Stimulated activated CD8-positive, alpha-beta memory T cell treated with anti-CD3 and anti-CD28 coated beads, Interleukin-4, amount 100 ng/mL, for 24 hours (primary cell): ENCODE results near the gene LINGO1.

Source experiments
- DNase-seq: peaks from one replicate; pipeline ENCODE4 v3.0.0-alpha.2; 2020; ENCODE audit warnings: low read depth

LINGO1 gene

DNA sequence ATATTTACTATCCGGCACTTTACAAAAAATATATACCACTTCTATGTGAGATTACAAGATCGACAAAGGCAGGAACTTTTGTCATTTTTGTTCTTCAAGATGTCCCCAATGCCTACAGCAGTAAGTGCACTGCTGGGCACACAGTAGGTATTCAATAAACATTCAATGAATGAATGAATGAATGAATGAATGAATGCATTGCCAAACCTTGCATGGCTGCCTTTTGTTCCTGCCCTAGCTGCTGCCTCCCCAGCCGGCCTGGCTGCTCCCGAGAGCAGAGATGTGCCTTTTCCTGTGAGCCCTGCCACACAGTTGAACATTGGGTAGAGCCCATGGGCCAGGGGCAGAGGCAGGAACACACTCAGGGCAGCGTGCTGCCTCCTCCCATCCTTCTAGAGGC lies 37.5 kb downstream of the LINGO1 start:
- DNase-seq = no peak

DNA sequence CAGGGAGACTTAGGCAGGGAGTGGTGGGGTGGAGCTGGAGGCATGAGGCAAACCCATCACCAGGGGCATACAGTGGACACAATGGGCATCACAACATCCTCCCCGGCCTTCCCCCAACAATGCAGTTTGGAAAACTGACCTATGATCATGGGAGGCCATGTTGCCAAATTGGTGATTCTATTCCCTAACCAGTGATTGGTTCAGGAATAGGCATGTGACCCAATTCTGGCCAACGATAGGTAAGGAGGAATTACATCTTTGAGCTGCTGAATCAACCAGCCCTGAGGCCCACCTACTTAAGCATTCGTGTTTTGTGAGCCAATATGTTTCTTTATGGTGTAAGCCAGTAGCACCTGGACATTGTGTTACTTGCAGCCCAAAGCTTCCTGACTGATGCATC lies 40.0 kb downstream of the LINGO1 start:
- no peak for DNase-seq

DNA sequence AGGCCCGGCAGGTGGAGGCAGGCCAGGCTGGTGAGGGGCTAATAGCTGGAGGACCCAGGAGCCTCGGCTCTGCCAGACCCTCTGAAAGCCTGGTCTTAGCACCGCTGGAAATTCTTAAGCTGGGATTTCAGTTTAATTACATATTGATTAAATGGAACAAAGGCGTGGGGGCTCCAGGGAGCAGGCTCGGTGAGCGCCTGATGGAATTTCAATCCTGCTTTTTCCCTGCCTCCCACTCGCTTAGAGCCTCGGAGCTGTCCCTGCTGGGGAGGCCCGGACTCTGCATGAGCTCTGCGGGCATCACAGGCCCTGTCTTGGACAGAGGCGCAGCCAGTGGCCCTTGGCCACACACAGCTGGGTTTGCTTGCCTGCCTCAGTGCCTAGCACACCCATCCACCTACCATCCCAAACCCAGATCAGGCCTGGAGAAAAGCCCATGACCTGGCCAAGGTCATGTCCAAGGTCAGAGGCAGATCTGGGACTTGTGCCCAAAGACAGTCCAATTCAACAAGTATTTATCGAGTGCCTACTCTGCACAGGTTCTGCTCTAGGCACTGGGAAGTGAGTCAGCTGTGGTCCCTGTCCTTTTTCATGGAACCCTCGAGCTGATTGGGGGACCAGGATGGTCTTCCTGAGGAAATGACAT lies 40.6 kb downstream of the LINGO1 start:
- no peak for DNase-seq

DNA sequence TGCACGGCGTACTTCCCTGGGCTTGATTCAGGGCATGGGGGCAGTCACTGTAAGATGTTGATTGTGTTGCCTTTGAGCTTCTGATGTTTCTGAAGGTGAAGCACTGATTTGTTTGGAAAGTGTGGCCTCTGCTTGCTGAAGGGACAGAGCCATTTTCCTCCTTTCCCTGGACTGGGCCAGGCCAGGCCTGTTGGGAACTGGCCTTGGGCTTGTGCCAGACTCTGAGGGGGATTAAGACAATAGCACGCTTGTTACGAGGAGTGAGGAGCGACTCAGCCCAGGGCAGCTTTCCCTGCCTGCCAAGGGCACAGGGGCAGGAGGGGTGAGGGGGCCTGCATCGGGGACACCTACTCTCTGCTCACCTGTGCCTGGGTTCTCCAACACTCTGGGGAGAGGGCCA lies 42.9 kb downstream of the LINGO1 start:
- DNase-seq = no peak

DNA sequence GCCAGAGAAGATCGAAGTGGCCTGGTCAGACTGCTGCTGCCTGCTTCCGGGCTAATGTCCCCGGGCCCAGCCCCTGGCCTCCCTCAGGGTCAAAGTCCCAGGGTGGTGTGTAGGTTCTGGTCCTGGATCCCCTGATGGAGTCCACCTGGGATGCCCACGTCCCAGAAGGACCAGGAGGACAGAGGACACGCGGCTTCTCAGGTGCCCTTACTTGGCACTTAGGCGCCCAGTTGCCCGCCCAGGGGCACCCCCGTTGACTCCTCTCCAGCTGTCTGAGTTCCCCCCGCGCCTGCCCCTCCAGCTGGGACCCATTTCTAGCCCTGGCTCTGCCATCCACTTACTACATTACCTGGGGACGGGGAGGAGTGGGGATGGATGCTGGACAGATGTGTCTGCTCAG lies 44.6 kb downstream of the LINGO1 start:
- DNase-seq = no peak

DNA sequence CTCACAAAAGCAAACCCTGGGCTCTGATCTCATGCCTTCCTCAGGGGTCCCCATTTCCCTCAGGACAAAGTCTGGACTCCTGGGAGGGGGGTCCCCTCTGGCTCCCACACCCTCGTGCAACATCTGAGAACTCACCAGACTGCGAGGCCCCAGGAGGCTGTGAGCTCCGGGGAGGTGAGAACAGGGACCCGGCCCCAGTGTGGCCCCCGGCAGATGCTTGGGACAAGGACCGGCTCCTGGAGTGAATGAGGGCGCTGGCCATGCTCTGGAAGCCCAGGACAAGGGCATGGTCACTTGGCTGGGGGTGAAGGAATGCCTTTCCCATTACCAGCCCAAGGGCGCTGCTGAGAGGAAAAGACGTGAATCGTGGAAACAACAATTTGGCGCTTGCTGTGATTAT lies 48.0 kb downstream of the LINGO1 start:
- no peak for DNase-seq

DNA sequence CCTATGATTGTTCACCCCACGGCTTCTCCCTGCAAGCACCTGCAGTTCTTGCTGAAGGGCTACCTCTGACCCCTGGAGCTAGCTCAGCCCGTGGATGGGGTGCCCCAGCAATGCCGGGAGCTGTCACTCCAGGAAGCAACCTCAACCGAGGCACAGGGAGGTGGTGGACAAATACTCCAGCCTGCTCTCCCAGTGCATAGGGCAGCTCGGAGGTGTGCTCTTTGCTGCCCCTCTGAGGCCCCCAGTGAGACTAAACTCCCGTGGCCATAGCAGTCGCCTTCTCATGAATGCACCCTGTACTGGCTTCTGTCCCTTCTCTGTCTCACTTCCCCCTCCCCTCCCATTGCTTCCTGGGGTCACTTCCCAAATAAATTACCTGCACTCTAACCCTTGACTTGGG lies 48.5 kb downstream of the LINGO1 start:
- no peak for DNase-seq

DNA sequence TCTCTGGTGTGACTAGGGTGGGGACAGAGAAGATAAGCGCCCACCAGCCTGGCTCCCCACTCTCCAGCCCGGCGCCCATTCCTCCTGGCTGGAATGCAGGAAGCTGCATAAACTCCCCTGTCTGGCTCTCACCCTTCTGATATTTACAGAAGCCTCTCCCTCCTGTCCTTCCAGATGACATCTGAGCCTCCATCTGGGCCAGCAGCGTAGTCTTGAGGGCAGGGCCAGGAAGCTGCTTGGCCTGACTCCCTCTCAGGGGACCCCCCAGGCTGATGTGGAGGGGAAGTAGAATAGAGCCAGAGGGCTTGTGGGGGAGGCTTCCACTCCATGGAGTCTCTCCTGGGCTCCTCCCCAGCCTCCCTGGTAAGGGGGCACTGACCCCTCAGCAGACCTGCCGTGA lies 49.9 kb downstream of the LINGO1 start:
- no peak for DNase-seq

DNA sequence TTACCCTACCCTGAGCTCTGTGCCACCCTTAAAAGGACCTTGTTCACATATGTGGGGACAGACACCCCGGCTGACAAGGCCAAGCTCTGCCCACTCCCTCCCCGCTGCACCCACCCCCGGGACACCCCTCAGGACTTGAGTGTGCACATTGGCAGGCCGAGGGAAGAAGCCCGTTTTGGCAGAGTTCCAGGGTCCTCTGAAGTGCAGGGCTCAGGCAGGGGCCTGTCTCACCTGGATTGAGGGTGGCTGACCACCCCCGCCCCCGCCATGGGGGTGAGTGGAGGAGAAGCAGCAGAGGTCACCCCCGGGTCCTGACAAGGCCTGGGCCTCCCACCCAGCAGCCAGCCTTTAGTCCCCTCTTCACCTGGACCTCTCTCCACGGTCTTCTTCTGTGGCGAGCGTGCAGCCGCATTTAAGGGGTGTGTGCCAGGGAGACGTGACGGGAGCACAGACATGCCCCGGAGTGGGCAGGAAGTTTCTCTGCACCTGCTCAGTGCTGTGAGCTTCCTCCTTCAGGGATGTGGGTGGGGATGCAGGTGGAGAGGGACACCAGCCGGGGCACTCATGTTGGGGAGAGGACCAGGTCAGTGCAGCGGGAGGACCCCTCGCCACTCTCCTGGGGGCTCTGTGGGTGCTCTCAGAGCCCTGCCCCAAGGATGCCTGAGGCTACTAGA lies 50.7 kb downstream of the LINGO1 start:
- DNase-seq = no peak

DNA sequence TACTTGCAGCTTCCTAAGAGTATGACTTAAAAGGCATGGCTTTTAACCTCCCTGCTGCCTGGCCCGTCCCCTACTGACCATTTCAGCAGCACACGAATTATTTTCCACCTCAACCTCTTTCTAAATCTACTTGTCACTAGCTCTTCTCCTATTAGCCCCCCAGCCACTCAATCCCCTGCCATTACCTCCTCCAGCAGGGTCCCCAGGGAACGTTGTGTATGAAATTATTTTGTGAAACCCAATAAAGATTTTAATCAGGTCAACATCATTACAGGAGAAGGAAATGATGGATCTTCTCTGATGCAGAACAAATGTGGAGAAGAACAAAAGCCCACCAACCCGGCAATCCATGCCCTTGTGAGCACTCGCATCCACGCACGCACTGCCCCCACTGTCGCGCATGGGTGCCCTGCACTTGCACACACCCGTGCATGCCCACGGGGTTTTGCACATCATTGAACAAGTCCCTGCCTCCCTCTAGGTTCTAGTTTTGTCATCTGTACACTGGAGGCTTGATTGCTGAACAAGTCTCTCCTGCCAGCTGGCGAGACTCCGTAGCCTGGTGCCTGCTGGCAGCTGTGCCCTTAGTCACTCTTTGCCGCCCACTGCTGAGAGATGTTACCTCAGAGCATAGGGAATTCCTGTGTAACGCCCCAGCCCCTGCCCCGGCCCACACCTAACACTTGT lies 51.6 kb downstream of the LINGO1 start:
- DNase-seq = no peak

DNA sequence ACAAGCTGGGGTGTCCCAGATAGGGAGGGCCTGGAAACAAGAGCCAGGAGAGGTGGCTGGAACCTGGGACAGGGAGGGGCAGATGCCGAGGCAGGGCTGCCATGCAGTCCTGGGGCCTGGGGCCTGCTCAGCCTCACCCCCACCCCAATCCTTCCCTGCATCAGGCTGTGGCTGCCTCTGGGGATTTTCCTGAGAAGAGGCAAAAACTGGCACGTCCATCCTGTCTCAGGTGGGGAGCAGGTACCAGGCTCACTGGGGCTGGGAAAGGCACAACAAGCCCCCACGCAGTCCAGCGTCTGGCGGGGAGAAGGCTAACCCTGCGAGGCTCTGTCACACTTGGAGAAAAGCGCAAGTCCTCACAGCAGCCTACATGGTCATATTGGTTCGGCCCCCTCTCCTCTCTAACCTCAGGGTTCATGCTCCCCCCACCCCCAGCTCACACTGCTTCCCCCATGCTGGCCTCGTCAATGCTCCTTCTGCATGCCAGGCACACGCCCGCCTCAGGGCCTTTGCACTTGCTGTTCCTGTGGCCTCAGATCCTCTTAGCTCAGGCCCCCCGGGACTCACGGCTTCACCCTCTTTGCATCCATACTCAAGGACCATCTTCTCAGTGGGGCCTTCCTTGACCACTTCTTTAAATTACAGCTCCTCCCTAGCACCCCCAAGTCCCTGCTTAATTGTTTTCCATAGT lies 53.1 kb downstream of the LINGO1 start:
- no peak for DNase-seq

DNA sequence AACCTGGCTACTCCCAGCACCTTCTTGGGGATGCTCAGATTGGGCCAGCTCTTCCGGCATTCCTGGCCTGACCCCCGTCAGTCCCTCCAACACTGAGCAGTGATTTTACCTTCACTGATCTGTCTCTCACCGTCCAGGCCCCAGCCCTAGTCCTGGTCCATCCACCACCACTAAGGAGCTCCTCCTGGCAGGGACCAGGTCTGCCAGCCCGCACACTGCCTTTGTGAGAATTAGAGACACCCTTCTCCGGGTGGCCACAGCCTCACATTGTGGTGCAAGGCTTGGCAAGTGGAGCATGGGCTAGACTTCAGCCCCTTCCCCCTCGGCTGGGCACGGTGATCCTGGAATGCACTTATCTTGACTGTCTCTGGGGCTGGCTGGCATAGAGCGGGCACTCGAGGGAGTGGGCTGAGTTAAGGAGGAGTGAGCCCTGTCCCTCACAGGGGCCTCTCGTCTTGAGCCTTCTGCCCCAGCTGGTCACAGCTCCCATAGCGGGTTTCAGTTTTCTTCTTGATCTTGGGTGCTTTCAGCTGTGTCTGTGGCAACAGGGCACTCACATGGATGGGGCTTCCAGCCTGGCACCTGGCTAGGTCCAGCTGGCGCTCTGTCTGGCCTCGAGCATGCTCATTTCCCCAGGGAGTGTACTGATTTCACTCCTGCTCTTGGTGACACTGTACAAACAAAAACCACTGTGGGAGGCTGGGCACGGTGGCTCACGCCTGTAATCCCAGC lies 53.9 kb downstream of the LINGO1 start:
- DNase-seq = no peak

DNA sequence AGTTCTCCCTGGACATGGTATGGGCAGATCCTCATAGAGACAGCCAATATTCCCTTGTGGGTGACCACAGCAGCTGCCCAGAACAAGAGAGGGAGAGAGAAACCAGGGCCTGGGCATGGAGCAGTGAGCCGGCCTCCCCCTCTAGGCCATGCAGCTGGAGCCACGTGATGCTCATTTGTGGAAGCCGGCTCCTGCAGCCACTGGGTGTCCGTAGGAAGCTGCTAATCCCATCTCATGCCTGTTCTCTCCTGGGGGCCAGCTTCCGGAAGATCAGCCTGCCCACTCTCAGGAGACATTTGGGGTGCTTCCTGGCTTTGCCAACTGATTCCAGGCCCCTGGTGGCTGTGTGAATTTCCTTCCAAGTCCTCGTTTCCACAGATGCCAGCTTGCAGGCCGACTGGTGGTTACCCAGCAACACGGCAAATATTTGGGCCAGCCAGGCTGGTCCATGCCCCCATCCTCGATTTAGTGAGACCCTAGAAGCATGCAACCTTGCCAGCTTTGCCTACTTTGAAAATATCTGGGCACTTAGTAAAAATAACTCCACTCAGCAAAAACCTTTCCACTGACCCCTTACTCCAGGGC lies 55.3 kb downstream of the LINGO1 start:
- DNase-seq = no peak

DNA sequence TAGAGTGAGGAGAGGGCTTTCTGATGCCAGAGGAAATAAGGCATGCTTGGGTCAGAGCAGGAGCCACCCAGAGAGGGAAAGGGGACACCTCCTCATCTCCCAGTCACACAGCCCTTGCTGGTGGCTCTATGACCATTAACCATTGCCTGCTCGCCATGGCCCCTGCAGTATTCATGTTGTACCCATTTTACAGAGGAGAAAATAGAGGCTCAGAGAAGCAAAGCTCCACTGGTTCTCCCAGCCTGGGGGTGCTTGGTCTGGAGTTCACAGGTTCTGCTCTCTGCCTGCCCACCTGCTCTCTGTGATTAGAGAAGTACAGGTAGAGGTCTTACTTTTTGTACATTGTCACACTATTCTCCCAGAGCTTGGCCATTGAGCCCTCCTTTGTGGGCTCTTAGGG lies 56.2 kb downstream of the LINGO1 start:
- no peak for DNase-seq

DNA sequence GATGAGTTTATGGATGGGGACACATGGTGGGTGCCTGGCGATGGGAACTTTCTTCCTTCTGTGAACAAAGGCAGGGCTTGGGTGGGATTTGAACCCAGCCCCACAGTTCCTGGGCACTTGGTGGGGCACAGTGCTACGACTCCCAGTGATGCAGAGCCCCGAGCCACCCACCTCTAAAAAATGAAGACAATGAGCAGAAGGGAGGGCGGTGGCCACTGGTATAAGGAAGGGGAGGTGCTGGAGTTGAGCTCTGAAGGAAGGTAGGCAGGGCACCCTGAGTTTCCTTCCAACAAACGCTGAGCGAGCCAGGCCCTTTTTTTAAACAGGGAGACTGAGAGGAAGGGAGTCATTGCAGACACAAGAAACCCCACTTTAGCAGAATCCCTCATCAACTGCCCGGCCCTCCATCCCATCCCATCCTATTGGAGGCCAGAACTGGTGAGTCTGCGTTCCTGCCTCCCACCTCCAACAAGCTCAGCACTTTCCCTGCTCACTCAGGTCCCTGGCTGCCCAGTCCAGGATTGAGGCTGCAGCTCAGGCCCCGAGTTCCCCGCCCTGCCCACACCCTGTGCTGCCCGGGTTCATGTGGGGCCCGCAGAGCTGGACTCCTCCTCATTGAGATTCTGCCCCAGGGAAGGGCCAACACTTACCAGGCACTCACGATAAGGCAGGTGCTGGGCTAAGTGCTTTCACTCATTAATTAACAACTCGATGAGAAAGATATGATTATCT lies 57.3 kb downstream of the LINGO1 start:
- no peak for DNase-seq

DNA sequence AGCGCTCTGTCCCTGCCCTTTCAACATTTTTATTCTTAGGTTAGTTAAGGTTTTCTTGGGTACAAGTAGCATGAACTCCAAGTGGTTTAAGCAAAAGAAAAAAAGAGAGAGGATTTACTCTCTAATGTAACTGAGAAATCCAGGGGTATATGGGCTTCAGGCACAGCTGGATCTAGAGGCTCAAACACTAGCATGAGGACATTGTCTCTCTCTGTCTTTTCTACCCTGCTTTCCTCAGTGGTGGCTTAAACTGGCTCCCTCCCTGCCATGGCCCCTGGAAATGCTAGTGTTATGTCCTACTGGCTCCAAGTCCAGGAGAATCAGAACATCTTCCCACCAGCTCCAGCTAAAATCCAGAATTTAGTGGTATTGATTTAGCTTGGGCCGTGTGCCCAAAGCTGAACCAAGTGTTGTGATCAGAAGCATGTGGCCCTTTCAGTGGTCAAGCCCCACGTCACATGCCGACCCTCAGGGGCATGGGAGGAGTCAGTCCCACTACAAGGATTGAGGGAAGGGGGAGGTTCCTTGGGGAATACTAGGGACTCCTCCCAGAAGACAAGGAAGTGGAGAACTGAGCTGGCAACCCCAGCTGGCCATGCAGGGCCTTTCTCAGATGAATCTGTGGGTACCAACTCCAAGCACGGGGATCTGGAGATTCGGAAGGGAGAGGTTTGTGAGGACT lies 58.0 kb downstream of the LINGO1 start:
- no peak for DNase-seq

DNA sequence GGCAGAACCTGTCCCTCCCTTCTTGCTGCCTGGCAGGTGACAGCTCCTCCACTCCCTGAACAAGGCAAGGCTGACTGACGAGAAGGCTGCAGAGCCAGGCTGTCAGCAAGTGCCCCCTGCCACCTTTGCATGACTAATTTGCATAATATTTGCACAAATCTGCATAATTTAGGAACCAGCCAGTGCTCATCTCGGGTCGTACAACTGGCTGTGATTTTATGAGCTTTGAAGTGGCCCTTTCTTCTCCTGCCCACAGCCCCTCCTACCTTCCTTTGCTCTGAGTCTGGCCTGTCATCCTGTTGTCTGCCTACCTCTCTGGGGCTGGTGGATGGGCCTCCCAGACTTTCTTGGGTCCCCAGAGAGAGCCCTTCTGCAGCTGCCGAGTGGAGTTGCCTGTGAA lies 58.9 kb downstream of the LINGO1 start:
- no peak for DNase-seq

DNA sequence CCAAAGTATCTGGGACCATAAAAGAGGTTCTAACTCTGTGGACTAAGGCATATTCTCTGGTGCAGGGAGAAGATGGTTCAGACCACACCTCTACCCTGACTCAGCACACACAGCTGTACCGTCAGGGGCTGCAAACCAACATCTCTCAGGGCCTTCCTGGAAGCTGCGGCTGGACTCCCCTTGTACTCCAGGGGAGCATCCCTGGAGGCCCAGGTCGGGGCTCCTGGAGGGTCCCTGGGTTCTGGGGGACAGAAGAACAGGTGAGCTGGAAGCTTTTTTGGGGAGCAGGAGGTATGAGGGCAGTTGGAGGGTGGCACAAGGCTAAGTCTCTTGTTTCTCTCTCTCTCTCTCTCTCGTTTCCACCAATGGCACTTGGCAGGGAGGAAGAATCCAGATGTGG lies 60.5 kb downstream of the LINGO1 start:
- DNase-seq = no peak

DNA sequence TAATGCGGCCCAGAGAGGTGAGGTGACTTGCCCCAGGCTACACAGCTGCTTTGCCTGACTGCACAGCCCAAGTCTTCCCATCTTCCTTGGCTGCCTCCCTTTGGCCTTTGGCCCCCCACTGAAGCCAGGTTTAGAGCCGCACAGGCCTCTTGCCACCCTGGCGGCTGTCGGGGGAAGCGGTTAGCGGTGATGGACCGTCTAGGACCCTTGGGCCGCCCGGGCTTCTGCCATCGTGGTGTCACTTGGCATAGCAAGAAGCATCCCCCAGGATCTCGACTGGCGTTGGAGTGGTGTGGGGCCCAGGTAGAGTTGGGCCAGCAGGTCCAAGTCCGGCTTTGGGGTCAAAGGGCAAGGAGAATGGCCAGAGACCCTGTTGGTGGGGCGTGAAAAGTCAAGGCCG lies 61.0 kb downstream of the LINGO1 start:
- no peak for DNase-seq

DNA sequence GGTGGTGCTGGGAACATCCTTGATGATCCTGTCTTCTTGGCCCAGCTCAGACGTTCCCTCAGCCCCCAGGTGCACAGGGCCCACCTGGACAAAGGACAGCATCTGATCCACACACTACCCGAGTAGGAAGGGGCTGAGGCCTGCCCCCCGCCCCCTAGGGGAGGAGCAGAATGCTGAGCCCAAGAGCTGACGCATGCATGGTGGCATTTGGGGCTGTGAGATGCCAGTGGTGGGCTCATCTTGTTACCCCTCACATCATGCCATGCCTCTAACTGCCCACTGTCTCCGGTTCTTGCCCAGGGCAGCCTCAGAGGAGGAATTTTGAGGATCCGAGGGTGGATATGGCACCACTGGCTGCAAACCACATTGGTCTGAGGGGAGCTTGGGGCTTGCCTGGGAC lies 61.5 kb downstream of the LINGO1 start:
- no peak for DNase-seq

DNA sequence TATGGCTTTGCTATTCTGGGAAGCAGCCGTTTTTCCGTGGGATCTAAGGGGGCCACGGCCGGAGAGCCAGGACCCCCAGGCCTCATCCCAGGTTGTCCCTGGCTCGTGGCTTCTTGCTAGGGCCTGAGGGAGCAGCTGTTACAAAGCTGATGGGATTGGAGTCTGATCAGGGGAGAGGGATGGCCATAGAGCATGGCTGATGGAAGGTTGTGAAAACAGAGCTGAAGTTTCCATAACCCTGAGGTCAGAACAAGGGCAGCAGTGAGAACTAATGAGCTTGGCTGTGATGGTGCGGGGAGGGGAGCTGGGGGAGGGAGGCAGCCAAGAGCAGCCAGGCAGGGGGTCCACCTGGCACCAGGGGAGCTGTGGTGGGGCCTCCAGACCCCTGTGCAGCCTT lies 63.0 kb downstream of the LINGO1 start:
- no peak for DNase-seq
